Measurements from ENCODE around the gene WDTC1.
"Not testable (repeated sequence)": the region's sequence is repeated elsewhere in the genome, so short reads cannot be mapped to it uniquely, and the experiment has no call there.

The WDTC1 gene

GRCh38 chr1:27255136-27255535 is 20.7 kb downstream of the WDTC1 start:
- no peak for DNase-seq

- DNase-seq, result no peak
These were observed 22.7 kb downstream of the WDTC1 start for GRCh38 chr1:27257155-27257554.

- no peak for DNase-seq
These were observed 24.2 kb downstream of the WDTC1 start for GRCh38 chr1:27258598-27258997.

GRCh38 chr1:27267153-27267552 is 32.7 kb downstream of the WDTC1 start:
- no peak for DNase-seq

- no peak for DNase-seq
These were observed 34.8 kb downstream of the WDTC1 start for GRCh38 chr1:27269276-27269675.

- no peak for DNase-seq
These were observed 39.8 kb downstream of the WDTC1 start for GRCh38 chr1:27274204-27274603.

- DNase-seq, result no peak
These were observed 41.3 kb downstream of the WDTC1 start for GRCh38 chr1:27275696-27276095.

- peak; percentile 91 to 93 for DNase-seq
These were observed 50.2 kb downstream of the WDTC1 start for GRCh38 chr1:27284425-27285273.

GRCh38 chr1:27285274-27285660 is 50.8 kb downstream of the WDTC1 start:
- DNase-seq, result no peak

GRCh38 chr1:27285821-27286220 is 51.4 kb downstream of the WDTC1 start:
- not testable (repeated sequence) for DNase-seq

GRCh38 chr1:27289125-27289524 is 54.7 kb downstream of the WDTC1 start:
- DNase-seq, result not testable (repeated sequence)

GRCh38 chr1:27290581-27290980 is 56.1 kb downstream of the WDTC1 start:
- DNase-seq, result no peak

- no peak for DNase-seq
These were observed 57.7 kb downstream of the WDTC1 start for GRCh38 chr1:27292106-27292505.

GRCh38 chr1:27293915-27294314 is 59.5 kb downstream of the WDTC1 start:
- no peak for DNase-seq

GRCh38 chr1:27296773-27297291 is 62.4 kb downstream of the WDTC1 start:
- DNase-seq, result peak; percentile 76 to 80

- DNase-seq, result no peak
These were observed 63.5 kb downstream of the WDTC1 start for GRCh38 chr1:27297903-27298302.

GRCh38 chr1:27298632-27299384 is 64.4 kb downstream of the WDTC1 start:
- DNase-seq, result no peak

- DNase-seq, result no peak
These were observed 65.2 kb downstream of the WDTC1 start for GRCh38 chr1:27299385-27300271.

- DNase-seq, result peak; percentile 75 to 80
These were observed 66.1 kb downstream of the WDTC1 start for GRCh38 chr1:27300341-27301051.

GRCh38 chr1:27301052-27301422 is 66.6 kb downstream of the WDTC1 start:
- DNase-seq, result no peak

- no peak for DNase-seq
These were observed 67.3 kb downstream of the WDTC1 start for GRCh38 chr1:27301582-27302199.

GRCh38 chr1:27302612-27303011 is 68.2 kb downstream of the WDTC1 start:
- no peak for DNase-seq

All from activated CD4-positive, alpha-beta T cell treated with anti-CD3 and anti-CD28 coated beads, Interleukin-2, amount 50 U/mL, for 48 hours (primary cell).